Measurements from ENCODE around the gene KCND1.
A peak's percentile ranks its signal among the peaks of the same experiment; 100 is the strongest.

The KCND1 gene

DNA sequence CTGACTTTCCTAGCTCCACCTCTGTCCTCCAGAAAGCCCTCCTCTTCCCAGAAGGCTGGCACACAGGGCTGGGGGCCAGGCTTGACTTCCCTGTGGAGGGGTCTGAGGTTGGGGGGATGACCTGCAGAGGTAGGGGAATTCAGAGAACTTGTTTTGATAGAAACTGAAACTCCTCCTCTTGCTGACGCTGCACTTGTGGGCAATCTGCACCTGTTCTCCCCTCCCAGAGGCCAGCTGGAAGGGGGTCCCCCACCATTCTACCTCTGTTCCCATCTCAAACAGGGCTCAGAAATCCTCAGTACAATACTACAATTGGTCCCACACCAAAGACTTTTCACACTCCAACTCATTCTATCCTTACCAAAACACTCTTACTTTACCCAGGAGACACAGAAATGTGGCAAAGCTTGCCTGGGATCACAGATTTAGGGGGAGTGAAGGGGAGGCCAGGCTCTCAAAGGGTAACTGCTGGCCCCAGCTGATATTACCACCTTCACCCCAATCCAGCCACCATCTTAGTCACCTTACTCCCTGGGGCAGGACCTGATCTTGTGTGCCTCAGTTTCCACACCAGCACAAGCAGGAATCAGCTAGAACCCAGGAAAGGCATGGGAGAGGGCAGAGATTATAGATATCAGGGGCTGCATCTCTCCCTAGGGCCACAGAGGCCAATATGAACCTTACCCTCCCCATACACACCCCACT lies 32.8 kb downstream of the KCND1 start:
- FAIRE-seq (no peak), DNase-seq (ENCODE audit: low spot score) (no peak)

DNA sequence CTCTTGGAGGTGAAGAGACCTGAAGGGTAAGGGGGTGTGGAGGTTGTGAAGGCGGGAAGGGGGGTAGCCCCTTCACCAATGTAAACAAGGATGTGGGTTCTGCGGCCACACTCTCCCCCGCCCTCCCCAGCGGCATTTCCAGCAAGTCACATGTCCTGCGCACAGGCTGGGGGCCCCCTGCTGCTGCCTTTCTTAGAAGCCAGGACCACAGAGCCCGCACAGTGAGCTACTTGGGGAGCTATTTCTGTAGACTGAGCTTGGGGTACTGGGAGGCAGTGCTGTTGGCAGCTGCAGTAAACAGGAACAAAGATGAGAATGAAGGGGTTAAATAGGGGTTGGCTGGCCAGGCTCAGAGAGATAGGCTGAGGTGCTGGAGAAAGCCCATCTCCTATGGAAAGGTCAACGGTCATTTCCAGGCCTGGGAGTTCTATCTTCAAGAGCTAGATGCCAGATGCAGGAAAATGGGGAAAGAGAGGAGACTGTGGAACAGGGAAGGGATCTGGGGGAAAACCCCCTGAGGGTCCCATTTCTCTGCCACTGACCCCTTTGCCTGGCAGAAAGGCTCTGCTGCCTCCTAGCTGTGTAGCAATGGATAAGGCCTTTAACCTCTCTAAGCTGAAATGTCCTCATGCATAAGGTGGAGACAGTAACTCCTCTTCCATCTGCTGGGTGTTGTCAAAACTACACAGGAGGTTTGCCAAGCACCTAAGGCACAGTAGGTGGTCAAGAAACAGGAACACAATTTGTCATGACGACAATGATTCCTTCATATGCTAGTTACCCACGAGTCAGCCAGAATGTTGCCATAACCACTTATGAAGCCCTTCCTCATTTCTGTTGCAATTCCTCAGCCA lies 34.4 kb downstream of the KCND1 start:
- no peak for FAIRE-seq
- DNase-seq (ENCODE audit: low spot score): no peak

DNA sequence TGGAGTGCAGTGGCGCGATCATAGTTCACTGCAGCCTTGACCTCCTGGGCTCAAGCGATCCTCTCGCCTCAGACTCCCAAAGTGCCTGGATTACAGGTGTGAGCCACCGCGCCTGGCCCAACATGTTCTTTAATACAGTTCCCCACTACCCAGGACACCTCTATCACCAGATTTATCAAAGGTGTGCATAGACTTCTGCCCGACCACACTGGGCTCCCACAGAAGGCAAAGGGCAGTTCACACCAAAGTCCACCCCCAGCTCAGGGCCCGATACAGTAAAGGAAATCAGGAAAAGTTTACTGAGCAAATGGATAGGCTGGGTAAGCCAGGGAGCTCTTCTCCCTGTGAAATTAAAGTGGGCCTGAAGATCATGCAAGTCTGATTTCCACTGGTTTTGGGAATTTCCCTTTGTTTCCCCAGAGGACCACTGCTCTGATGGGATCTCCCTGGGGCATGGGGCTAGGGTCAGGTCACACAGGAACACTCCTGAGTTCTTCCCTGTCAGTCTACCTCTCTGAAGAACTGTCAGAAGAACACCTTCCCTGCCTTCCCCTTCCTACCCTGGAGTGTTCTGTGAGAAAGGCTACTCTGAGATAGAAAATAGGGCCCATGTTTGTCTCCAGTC lies 35.1 kb downstream of the KCND1 start:
- no peak for DNase-seq (ENCODE audit: low spot score)
- no peak for FAIRE-seq

DNA sequence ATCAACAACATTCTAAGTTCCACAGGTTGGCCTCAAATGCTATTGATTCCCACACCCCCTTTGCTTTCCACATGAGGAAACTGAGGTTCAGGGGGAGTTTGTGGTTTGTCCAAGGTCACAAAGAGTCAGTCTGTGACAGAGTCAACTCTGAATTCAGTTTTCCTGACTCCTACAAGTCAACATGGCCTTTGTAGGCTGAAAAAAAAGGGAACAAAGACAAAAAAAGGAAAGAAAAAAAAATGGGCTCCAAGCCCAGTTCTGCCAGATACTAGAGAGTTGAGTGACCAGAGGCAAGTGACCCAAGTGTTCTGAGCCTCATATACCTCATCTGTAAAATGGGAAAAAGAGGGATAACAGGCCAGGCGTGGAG lies 36.4 kb downstream of the KCND1 start:
- DNase-seq (ENCODE audit: low spot score): no peak
- FAIRE-seq: no peak

DNA sequence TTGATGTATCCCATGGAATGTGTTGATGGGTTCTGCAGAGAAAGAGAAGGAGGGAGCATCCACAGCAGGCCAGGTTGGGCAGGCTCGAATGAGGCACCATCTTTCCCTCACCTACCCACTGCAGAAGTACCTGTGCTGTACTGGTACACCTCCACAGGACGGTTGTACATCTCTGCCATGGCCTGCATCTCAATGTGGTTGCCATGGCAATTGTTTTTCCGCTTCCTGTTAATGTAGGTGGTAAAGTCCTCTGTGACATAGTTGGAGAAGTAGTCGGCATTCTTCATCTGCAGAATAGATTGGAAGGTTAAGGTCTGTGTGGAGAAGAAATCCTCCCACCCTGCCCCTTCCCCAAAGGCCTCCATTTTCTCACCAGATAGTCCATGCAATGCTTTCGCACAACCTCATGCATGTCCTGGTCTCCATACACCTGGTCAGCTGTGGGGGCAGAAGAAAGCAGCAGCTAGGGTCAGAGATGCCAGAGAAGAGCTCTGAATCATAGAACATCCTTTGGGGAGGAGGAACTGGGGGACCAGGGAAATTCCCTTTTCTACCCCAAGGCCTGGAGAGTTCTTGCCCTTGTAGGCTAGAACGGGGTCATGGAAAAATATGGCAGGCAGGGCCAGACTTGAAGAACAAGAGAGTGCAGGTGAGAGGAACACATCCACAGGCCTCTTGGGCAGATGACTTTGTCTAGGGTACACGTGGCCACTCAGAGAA lies 36.9 kb downstream of the KCND1 start:
- FAIRE-seq (no peak), DNase-seq (ENCODE audit: low spot score) (no peak)

DNA sequence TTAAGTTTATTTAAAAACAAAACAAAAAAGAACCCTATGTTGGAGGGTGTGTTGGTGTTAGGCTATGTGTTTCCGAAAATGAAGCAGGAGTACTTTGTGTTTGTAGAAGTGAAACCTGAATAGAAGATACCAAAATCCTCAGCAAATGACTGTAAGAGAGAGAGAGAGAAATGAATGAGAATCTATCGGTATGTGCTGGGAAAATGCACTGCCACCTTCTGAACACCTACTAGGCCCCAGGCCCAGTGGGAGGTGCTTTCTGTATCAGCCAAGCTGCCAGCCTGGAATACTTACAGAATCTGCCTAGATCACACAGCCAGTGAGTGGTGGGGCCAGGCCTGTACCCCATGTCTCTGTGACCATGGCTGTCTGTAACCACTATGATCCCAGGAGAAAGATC lies 37.9 kb downstream of the KCND1 start:
- DNase-seq (ENCODE audit: low spot score) (no peak), FAIRE-seq (no peak)

DNA sequence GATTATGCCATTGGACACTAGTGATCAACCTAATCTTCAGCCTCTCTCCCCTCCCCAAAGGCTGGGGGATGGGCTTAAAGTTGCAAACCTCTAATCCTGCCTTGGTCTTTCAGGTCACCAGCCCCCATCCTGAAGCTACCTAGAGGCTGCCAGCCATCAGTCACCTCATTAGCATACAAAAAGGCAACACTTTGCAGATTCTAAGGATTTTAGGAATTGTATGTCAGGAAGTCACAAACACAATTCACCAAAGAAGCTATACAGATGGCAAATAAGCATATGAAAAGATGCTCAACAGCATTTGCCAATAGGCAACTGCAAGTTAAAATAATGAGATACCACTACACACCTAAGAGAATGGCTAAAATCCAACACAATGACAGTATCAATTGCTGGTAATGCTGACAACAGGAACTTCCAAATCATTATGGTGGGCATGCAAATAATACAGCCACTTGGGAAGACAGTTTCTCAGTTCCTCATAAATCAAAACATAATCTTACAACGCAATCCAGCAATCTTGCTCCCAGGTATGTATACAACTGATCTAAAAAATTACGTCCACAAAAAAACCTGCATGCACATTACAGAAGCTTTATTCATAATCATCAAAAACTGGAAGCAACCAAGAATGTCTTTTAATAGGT lies 43.8 kb downstream of the KCND1 start:
- no peak for DNase-seq (ENCODE audit: low spot score)
- FAIRE-seq: no peak

DNA sequence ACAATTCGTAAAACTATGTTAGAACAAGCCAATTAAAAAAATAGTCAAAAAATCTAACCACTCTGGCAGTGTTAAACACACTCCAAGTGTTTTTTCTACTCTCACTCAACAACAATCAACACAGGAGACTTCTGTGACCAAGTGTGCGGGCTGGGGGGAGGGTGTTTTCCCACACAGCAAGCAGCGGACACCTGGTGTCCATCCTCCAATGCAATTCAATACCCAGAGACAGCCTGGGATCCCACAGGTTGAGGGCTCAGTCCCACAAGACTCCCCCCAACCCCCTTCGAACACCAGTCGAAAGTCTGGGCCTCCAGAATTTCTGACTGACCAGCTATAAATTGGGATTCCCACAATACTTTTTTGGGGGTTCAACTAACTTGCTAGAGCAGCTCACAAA lies 44.5 kb downstream of the KCND1 start:
- FAIRE-seq (no peak), DNase-seq (ENCODE audit: low spot score) (no peak)

DNA sequence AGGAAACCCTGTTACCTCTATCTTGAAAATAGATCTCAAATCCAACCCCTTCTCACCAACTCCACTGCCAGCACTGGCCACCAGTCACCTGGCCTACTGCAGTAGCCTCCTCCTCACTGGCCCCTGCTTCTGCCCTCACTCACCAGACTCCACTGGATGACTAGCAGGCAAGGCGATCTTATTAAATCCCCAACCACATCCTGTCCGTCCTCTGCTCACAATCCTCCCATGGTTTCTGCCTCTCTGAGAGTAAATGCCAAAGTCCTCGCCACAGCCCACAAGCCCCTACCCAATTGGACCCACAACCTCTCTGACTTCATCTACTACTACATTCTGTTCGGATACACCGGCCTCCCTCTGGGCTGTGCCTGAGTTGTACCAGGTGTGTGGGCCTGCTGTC lies 47.4 kb downstream of the KCND1 start:
- FAIRE-seq (no peak), DNase-seq (ENCODE audit: low spot score) (no peak)

DNA sequence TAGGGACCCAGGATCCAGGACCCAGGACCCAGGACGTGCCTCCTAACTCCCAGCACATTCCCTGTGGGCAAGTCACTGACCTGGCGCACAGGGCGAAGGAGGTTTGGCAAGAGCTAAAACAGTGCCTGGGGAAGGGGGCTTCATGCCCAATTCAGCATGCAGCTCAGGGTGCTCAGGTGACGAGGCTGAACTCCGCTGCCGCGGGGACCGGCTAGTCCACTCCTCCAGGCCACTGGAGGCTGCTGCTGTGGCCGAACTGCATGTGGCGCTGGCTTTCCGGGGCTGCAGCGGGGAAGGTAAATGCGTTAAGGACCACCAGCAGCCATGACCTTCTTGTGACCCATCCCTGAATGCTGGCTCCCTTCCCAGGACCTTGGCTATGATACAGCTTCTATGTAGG lies 47.9 kb downstream of the KCND1 start:
- FAIRE-seq: no peak
- DNase-seq (ENCODE audit: low spot score): no peak

DNA sequence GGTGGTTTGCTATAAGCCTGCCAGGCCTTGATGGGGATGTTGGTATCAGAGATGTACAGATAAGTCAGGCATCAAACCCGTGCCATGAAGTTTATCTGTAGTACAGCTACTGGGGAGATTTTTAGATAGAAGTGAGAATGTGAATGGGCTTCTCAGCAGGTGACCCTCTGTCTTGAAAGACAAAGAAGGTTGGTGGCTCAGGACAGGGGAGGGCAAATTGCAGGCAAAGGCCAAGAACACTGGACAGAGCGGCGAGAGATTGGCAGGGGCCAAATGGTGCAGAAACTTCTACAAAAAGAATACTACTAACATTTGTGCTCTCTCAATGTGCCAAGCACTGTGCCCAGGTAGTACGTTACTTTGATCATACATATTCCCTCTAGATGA lies 50.9 kb downstream of the KCND1 start:
- FAIRE-seq: no peak

DNA sequence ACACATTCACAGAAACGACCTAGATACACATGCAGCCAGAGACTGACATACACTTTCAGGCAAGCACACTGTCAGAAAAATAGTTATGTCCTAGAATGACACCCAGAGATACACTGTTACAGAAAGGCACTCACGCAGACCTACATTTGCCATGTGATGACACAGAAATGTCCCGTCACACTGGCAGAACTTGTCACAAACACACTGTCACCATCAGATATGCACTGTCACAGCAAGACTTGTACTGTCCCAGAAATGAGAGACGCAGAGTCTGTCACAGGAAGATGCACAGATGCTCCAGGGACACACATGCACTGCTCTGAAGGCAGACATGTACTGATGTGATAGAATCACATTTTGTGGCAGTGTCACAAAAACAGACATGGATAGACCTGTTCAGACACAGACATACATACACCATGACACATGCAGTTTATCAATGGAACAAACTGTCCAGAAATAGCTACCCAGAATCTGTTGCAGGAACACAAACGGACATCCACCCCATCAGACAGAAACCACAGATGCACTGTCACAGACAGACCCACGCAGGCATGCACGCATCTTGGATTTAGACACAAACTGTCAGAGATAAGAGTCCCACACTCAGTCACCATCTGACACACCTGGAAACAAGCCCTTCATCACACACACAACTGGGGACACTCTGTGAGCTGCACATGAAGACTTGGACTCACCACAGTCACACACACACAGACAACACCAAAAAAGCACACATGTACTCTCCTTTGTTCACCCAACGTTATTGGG lies 51.5 kb downstream of the KCND1 start:
- DNase-seq (ENCODE audit: low spot score): no peak
- FAIRE-seq: no peak

More for the DNA sequence above, 50.9 kb downstream of the KCND1 start:
- no peak for DNase-seq (ENCODE audit: low spot score)

DNA sequence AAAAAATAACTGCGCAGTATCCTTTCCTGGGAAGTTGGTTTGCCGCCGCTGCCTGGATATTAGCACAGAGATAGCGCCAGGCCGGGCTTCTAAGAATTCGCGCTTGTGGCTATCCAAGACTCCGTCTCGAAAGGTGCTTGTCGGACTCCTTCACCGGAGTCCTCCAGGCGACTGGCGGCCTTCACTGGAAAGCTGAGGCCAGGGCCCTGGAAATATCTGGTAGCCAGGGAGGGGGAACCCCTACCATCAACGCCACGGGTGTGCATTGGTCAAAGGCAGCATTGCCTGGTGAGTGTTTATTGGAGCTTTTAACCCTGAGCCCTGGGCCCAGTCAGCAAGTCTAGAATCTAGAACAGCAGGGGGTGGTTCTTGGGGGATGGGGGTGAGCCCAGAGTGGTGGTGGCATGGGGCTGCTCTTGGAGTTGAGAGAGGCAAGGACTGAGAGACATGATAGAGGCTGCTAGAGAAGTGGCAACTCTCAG lies 52.2 kb downstream of the KCND1 start:
- FAIRE-seq: no peak
- DNase-seq (ENCODE audit: low spot score): no peak

DNA sequence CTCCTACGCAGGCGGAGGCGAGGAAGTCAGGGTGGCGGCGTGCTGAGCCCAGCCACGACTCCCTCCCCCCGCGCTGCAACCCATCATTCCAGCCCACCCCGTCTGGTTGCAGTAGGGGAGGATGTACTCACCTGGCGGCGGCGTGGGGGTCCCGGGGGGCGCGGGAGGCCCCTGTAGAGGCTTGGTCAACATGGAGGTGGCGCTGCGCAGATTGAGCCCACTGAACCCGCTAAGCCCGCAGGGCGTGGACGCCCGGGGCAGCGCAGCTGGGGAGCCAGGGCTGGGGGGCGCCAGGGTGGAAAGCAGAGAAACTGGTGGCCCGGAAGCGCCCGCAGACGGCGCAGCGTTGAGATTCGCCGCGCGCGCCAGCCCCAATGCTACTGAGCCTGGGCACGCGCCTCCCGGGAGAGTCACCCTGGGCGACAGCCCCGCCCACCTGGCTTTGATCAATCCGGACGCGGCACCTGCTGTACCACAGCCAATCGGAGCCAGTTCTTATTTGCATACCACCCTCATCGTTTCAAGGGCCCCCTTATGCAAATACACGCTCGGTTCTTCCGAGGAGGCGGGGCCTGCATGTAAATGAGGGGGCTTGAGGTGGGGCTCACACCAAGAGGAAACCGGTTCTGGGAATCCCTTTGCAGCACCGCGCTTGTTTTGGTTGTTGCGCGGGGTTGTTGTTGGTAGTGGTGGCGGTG lies 52.9 kb downstream of the KCND1 start, which contains the start of gene PIM2:
Gene PIM2, minus strand, starts transcription at position 382 of the 698 bp plus-strand sequence. Its CDS starts 190 bp downstream, at position 192.
- DNase-seq (ENCODE audit: low spot score) (peak; percentile 85), FAIRE-seq (peak; percentile 94)

DNA sequence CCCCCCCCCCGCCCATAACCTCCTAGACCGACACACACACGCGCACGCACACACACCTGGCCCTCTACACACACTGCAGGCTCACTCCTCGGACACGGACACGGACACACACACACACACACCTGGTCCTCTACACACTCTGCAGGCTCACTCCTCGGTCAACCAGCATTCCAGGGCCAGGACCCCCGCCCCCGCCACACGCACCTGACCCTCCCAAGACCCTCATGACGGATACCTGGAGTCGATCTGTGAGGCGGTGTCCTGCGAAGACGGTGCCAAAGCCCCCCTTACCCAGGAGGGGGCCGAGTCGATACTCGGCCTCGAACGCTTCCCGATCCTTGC lies 53.4 kb downstream of the KCND1 start:
- DNase-seq (ENCODE audit: low spot score): no peak
- FAIRE-seq: no peak

DNA sequence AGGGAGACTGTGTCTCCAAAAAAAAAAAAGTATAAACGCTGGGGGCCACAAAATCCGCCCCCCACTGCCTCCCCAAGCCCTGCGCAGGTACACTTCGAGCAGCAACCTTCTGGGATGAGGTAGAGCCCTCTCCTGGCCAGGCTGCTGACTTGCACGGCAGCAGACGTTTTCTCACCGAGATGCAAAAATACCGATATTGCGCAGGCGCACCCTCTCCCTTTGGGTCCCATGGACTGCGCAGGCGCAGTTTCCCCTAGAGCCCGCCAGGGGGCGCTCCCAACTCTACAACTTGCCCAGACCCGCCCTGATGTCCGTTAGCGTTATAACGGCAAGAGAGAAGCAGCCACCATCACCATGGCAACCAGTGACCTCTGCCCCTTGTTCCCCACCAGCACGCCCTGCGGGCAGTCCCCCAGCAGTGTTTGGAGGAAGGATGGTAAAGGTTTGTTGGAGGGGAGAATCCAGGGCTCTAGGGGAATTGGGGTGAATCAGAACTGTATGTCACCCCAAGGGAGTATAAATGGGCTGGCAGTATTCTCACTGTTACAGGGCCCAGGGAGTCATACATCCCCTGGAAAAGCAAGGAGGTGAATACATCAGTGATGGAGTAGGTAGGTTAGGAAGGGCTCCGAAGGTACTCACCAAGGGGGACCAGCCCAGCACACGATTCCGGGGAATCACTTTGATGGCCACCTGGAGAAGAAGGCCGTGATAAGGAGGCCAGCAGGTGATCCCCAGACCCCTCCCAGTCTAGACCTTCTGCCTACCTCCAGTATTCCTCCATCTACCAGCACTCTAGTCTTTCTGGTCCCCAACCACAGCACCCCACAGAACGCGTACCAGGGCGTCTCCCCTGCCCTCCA lies 54.3 kb downstream of the KCND1 start:
- FAIRE-seq: peak; percentile 89
- DNase-seq (ENCODE audit: low spot score): peak; percentile 89

DNA sequence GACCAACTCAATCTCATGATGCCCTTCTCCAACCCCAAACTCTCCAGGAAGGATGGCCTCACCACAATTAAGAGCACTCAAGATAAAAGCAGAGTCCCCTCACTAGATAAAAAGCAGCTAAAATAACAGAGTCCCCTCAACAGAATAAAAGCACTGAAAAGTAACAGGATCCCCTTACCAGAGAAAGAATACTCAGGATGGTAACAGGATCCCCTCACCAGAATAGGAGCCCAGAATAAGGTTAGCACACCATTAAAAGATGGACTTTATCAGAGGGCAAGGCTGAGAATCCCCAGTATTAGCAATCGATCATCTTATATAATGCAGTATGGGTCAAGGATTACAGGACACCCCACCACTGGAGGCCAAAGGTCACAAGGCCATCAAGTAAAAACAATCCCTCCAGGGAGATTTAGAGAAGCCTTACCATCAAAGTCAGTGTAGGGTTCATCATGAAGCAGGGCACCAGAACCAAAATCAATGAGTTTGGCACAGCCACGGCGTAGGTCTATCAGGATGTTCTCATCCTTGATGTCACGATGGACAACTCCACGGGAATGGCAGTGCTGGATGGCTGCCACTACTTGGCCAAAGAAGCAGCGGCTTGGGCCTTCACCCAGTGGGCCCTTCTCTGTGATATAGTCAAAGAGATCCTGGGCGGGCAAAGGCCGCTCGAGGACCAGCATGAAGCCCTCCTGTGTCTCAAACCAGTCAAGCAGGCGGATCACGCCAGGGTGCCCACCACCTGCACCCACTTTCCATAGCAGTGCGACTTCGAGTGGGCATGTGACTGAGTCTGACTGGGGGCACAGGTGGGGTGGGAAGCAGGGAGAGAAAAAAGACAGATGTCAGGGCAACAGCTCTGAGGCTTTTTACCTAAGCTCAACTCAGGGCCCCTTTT lies 56.8 kb downstream of the KCND1 start:
- DNase-seq (ENCODE audit: low spot score): no peak
- no peak for FAIRE-seq

All from RCC 7860 (cell line).